OCI-LY3 (cell line): Measurements from ENCODE around the gene FAM13C.

Experiments
- H2AFZ ChIP-seq: fragments of 200-600, 300-600 bp; shearing (Covaris generic); 2 replicates; pipeline ENCODE4 v1.6.0; 2014; ENCODE audit warnings: antibody characterized with exemption, low read depth, low read length
- H3K27ac ChIP-seq: fragments of 200-600, 300-600 bp; sonication (generic); 2 replicates; pipeline ENCODE4 v1.5.1; 2014; ENCODE audit warnings: mild to moderate bottlenecking, low read length, moderate library complexity, mixed read lengths
- H3K27me3 ChIP-seq: fragments of 200-600, 300-600 bp; sonication (generic); 2 replicates; pipeline ENCODE4 v1.6.1; 2014; ENCODE audit warnings: low read depth, low read length, mixed read lengths
- H3K36me3 ChIP-seq: fragments of 200-600, 300-600 bp; sonication (generic); replicated peaks from 2 replicates; pipeline ENCODE3; 2014; ENCODE audit warnings: low read depth, low read length, mixed read lengths
- H3K4me1 ChIP-seq: fragments of 300-600, 200-600 bp; sonication (generic); 2 replicates; pipeline ENCODE4 v1.6.1; 2014; ENCODE audit warnings: low read length, mixed read lengths
- H3K4me2 ChIP-seq: fragments of 200-600, 300-600 bp; sonication (generic); 2 replicates; pipeline ENCODE4 v1.6.1; 2014; ENCODE audit warnings: low read length, mixed read lengths
- H3K4me3 ChIP-seq: fragments of 300-600, 200-600 bp; sonication (generic); 2 replicates; pipeline ENCODE4 v1.5.1; 2014; ENCODE audit warnings: antibody characterized with exemption, mild to moderate bottlenecking, low read length, moderate library complexity
- H3K79me2 ChIP-seq: fragments of 300-600, 200-600 bp; shearing (Covaris generic); 2 replicates; pipeline ENCODE4 v1.6.1; 2014; ENCODE audit warnings: mild to moderate bottlenecking, low read length, mixed read lengths
- H3K9ac ChIP-seq: fragments of 300-600, 200-600 bp; shearing (Covaris generic); 2 replicates; pipeline ENCODE4 v1.6.0; 2014; ENCODE audit warnings: mild to moderate bottlenecking, low read length, moderate library complexity
- H3K9me3 ChIP-seq: fragments of 200-600, 300-600 bp; shearing (Covaris generic); 2 replicates; pipeline ENCODE4 v1.6.1; 2014; ENCODE audit warnings: low read length, mixed read lengths; ENCODE audit not compliant: insufficient read depth
- H4K20me1 ChIP-seq: fragments of 200-600, 300-600 bp; sonication (generic); 2 replicates; pipeline ENCODE4 v1.6.1; 2016; ENCODE audit warnings: low read length, mixed read lengths; ENCODE audit not compliant: insufficient read depth
- EZH2phosphoT487 ChIP-seq: fragments of 200-600 bp; shearing (Covaris generic); IDR thresholded peaks from 2 replicates; pipeline ENCODE4 v1.6.1; 2018; ENCODE audit warnings: antibody characterized with exemption, mixed run types, low read depth
- TF ChIP-seq, protein P1 (sequence below): fragments of 200-600, 300-600 bp; sonication (generic); IDR thresholded peaks from 2 replicates; pipeline ENCODE4 v1.5.1; 2014; ENCODE audit warnings: antibody characterized with exemption, low read length, low read depth

Gene FAM13C

GRCh38 chr10:59255463-59255862 is 106.9 kb downstream of the FAM13C start:
- H4K20me1 ChIP-seq, result no peaks in the 10 kb centered on the region
- no peak overlapping the region for H3K27ac ChIP-seq
- H3K4me1 ChIP-seq, result no peaks in the 10 kb centered on the region
- no peak overlapping the region for H2AFZ ChIP-seq
- TF ChIP-seq, protein P1, sequence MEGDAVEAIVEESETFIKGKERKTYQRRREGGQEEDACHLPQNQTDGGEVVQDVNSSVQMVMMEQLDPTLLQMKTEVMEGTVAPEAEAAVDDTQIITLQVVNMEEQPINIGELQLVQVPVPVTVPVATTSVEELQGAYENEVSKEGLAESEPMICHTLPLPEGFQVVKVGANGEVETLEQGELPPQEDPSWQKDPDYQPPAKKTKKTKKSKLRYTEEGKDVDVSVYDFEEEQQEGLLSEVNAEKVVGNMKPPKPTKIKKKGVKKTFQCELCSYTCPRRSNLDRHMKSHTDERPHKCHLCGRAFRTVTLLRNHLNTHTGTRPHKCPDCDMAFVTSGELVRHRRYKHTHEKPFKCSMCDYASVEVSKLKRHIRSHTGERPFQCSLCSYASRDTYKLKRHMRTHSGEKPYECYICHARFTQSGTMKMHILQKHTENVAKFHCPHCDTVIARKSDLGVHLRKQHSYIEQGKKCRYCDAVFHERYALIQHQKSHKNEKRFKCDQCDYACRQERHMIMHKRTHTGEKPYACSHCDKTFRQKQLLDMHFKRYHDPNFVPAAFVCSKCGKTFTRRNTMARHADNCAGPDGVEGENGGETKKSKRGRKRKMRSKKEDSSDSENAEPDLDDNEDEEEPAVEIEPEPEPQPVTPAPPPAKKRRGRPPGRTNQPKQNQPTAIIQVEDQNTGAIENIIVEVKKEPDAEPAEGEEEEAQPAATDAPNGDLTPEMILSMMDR, result no peak
- no peak for TF ChIP-seq EZH2phosphoT487
- H3K27me3 ChIP-seq, result no peaks in the 10 kb centered on the region
- no peak overlapping the region for H3K4me3 ChIP-seq
- no peaks in the 10 kb centered on the region for H3K79me2 ChIP-seq
- H3K4me2 ChIP-seq, result no peak overlapping the region
- no peaks in the 10 kb centered on the region for H3K36me3 ChIP-seq
- H3K9me3 ChIP-seq, result no peaks in the 10 kb centered on the region
- no peak overlapping the region for H3K9ac ChIP-seq

DNA sequence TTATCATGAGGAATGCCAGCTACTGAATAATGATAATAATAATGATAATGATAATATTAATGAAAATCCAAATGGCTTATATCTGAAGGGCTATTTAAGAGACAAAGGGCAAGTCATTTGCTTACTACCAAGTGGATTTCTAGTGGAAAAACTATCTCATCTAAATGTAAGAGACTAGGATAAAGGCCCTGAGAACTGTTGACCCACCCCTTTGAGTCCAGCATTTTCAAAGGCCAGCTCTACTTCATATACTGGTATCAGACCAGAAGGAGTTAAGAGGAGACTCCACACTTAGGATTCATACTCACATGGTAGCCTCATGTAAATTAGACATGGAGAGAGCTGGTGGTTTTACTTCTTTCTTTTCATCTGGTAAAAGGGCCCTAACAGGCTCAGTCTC is 109.9 kb downstream of the FAM13C start:
- no peak overlapping the region for H3K4me3 ChIP-seq
- H3K27me3 ChIP-seq, result no peaks in the 10 kb centered on the region
- no peak overlapping the region for H3K4me2 ChIP-seq
- no peaks in the 10 kb centered on the region for H3K79me2 ChIP-seq
- H3K9ac ChIP-seq, result no peak overlapping the region
- no peaks in the 10 kb centered on the region for H4K20me1 ChIP-seq
- H3K27ac ChIP-seq, result no peak overlapping the region
- no peak overlapping the region for H2AFZ ChIP-seq
- H3K36me3 ChIP-seq, result no peaks in the 10 kb centered on the region
- TF ChIP-seq, protein P1, result no peak
- TF ChIP-seq EZH2phosphoT487, result no peak
- no peaks in the 10 kb centered on the region for H3K4me1 ChIP-seq
- no peaks in the 10 kb centered on the region for H3K9me3 ChIP-seq

DNA sequence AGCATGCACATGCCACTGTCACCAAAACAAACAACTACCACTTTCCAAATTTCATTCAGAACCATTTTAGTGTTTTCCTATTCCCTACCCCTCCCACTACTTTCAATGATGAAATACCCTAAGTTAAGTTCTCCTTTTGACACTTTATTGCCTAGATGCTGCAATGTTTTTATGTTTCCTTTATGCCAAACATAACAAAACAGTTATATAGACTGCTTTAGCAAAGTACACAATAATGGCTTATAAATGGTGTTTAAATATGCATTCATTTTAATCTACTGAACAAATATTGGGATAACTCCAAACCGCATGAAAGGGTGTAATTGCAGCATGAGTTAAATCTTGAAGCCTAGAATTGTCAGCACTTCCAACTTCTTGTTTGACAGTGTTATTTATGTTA is 116.7 kb downstream of the FAM13C start:
- no peak overlapping the region for H3K9ac ChIP-seq
- H3K4me1 ChIP-seq, result no peaks in the 10 kb centered on the region
- no peak overlapping the region for H3K27ac ChIP-seq
- H3K4me3 ChIP-seq, result no peak overlapping the region
- H3K9me3 ChIP-seq, result no peaks in the 10 kb centered on the region
- no peaks in the 10 kb centered on the region for H4K20me1 ChIP-seq
- no peak overlapping the region for H2AFZ ChIP-seq
- no peak for TF ChIP-seq EZH2phosphoT487
- TF ChIP-seq, protein P1, result no peak
- no peaks in the 10 kb centered on the region for H3K79me2 ChIP-seq
- H3K27me3 ChIP-seq, result no peaks in the 10 kb centered on the region
- no peaks in the 10 kb centered on the region for H3K36me3 ChIP-seq
- no peak overlapping the region for H3K4me2 ChIP-seq

DNA sequence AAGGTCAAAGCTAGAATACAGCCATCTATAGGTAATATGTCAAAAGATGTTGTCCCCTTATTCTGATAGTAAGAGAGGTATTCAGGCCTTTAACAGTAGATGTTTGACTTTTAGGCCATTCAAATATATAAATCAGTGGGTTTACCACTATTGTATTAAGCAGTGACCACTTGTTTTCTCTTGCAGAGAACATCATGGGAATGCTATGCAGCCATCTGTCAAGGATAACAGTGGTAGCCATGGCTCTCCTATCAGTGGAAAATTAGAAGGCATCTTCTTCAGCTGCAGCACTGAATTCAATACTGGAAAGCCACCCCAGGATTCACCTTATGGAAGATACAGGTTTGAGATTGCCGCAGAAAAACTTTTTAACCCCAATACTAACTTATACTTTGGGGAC is 117.5 kb downstream of the FAM13C start:
- Histone ChIP-seq H3K27me3 (no peaks in the 10 kb centered on the region), H3K9ac (no peak overlapping the region), H3K79me2 (no peaks in the 10 kb centered on the region), H3K4me3 (no peak overlapping the region), H3K9me3 (no peaks in the 10 kb centered on the region), H3K4me2 (no peak overlapping the region), H3K27ac (no peak overlapping the region), H4K20me1 (no peaks in the 10 kb centered on the region), H3K36me3 (no peaks in the 10 kb centered on the region), H3K4me1 (no peaks in the 10 kb centered on the region), H2AFZ (no peak overlapping the region)
- TF ChIP-seq EZH2phosphoT487, result no peak
- TF ChIP-seq, protein P1, result no peak
